C4-2B (cell line): ENCODE results near the gene CD84.
"Not testable (repeated sequence)": the region's sequence is repeated elsewhere in the genome, so short reads cannot be mapped to it uniquely, and the experiment has no call there.

ENCODE experiments used
- H3K27ac ChIP-seq: fragments of 450-650 bp; 2 replicates; pipeline ENCODE4 v1.5.1; 2017
- ZFX ChIP-seq: fragments of 450-650 bp; IDR thresholded peaks from 2 replicates; pipeline ENCODE4 v1.6.1; 2017
- TF ChIP-seq, protein P1 (sequence below): fragments of 450-650 bp; conservative IDR thresholded peaks from 2 replicates; pipeline ENCODE4 v1.5.1; 2017; ENCODE audit warnings: mild to moderate bottlenecking

Gene CD84

GRCh38 chr1:160569806-160570205 is 9.5 kb downstream of the CD84 start:
- H3K27ac ChIP-seq = no peak overlapping the region

DNA sequence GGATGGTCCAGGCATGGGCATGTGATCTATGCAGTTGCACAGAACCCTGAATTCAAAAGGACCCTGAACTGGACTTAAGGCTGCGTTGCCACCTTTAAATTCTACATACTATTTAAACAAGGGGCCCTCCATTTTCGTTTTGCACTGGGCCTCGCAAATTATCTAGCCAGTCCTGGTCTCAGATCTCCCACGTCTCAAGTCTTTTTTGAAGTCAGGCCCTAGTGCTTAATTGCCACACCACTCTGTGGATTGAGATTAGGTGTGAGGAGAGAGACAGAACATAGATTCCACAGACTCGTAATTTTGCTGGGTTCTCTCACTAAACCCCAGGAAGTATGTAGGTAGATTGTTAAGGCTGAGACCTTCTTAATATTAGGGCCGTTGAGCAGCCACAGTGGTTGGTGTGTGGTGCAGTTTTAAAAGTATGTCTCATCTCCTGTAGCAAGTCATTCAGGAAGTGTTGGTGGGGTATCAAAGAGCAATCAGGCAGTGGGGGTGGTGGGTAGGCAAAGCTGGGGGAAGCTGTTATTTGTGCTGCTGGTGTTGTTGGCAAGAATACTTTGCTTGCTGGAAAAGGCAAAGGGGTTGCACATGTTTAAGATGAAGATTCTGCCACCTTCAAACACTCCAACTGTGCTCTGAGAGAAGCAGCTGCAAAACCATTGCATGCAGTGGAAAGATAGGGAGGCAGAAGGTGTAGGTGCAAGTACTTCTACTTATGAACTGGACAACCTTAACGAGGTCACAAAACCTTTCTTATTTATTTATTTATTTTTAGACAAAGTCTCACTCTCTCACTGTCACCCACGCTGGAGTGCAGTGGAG is 11.2 kb downstream of the CD84 start:
- no peak overlapping the region for H3K27ac ChIP-seq
- TF ChIP-seq, protein P1, sequence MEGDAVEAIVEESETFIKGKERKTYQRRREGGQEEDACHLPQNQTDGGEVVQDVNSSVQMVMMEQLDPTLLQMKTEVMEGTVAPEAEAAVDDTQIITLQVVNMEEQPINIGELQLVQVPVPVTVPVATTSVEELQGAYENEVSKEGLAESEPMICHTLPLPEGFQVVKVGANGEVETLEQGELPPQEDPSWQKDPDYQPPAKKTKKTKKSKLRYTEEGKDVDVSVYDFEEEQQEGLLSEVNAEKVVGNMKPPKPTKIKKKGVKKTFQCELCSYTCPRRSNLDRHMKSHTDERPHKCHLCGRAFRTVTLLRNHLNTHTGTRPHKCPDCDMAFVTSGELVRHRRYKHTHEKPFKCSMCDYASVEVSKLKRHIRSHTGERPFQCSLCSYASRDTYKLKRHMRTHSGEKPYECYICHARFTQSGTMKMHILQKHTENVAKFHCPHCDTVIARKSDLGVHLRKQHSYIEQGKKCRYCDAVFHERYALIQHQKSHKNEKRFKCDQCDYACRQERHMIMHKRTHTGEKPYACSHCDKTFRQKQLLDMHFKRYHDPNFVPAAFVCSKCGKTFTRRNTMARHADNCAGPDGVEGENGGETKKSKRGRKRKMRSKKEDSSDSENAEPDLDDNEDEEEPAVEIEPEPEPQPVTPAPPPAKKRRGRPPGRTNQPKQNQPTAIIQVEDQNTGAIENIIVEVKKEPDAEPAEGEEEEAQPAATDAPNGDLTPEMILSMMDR = no peak
- no peak for TF ChIP-seq ZFX

More at GRCh38 chr1:160569806-160570205, 9.5 kb downstream of the CD84 start:
- TF ChIP-seq, protein P1 = no peak
- no peak for TF ChIP-seq ZFX

DNA sequence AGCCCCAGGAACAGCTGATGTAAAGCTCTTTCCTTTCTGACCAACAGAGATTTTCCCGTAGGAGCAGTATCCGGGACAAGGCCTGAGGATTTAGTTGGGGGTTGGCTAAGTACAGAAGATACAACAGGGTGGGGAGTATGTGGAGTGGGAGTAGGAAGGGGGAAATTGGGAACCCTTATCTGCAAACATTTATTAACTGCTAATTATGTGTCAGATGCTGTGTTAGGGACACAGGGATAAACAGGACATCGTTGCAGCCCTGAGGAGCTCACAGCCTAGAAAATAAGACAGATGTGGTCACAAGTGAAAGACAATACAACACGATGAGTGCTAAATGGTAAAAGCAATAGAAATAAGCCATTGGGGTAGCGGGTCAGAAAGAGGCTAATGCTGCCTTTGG is 12.0 kb downstream of the CD84 start:
- H3K27ac ChIP-seq = no peak overlapping the region
- TF ChIP-seq, protein P1 = no peak
- no peak for TF ChIP-seq ZFX

DNA sequence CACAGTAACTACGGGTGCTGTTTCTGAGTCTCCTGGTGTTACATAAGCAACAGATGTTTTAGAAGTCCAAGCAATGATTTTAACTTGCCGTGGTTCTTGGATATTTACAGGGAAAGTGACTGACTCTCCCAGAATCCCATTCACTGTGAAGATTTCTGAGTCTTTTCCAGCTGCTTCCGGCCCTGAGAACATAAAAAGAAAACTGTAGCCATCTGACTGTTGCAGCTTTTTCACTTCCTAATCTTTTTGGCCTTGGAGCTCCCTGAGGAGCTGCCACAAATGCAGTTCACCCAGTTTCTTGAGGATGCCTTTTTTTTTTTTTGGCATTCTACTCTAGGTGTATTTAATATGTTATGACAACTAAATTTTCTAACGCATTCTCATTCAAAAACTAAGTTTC is 13.7 kb downstream of the CD84 start:
- H3K27ac ChIP-seq = no peak overlapping the region
- TF ChIP-seq ZFX = no peak
- TF ChIP-seq, protein P1 = no peak

DNA sequence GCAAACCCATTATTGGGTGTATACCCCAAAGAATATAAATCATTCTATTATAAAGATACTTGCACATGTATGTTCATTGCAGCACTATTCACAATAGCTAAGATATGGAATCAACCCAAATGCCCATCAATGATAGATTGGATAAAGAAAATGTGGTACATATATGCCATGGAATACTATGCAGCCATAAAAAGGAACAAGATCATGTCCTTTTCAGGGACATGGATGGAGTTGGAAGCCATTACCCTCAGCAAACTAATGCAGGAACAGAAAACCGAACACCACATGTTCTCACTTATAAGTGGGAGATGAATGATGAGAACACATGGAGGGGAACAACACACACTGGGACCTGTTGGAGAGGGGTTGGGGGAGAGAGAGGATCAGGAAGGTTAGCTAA is 16.1 kb downstream of the CD84 start:
- not testable (repeated sequence) for H3K27ac ChIP-seq

DNA sequence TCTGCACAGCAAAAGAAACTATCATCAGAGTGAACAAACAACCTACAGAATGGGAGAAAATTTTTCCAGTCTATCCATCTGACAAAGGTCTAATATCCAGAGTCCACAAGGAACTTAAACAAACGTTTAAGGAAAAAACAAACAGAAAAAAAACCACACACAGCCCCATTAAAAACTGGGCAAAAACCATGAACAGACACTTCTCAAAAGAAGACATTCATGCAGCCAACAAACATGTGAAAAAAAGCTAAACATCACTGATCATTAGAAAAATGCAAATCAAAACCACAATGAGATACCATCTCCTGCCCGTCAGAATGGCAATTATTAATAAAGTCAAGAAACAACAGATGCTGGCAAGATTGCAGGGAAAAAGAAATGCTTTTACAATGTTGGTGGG is 16.6 kb downstream of the CD84 start:
- not testable (repeated sequence) for H3K27ac ChIP-seq

DNA sequence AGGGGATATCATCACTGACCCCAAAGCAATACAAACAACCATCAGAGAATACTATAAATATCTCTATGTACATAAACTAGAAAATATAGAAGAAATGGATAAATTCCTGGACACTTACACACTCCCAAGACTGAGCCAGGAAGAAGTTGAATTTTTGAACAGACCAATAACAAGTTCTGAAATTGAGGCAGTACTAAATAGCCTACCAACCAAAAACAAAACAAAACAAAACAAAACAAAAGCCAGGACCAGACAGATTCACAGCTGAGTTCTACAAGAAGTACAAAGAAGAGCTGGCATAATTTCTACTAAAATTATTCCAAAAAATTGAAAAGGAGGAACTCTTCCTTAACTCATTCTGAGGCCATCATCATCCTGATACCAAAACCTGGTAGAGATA is 18.5 kb downstream of the CD84 start:
- TF ChIP-seq, protein P1 = no peak
- no peak for TF ChIP-seq ZFX
- no peak overlapping the region for H3K27ac ChIP-seq

DNA sequence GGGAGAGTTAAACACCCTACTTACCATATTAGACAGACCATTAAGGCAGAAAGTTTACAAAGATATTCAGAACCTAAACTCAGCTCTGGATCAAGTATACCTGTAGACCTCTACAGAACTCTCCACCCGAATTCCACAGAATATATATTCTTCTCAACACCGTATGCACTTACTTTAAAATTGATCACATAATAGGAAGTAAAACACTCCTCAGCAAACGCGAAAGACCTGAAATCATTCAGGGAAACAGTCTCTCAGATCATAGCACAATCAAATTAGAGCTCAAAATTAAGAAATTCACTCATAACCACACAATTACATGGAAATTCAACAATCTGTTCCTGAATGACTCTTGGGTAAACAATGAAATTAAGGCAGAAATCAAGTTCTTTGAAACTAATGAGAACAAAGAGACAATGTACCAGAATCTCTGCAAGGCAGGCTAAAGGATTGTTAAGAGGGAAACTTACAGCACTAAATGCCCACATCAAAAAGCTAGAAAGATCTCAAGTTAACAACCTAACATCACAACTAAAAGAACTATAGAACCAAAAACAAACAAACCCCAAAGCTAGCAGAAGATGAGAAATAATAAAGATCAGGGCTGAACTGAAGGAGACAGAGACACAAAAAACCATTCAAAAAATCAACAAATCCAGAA is 19.1 kb downstream of the CD84 start:
- H3K27ac ChIP-seq = no peak overlapping the region

GRCh38 chr1:160559437-160559836 is 19.9 kb downstream of the CD84 start:
- H3K27ac ChIP-seq = not testable (repeated sequence)

More for the DNA sequence above, 19.1 kb downstream of the CD84 start:
- TF ChIP-seq ZFX = no peak
- TF ChIP-seq, protein P1 = no peak
